GM21360 (cell line): ENCODE results near the gene ADM5.
"Not testable (repeated sequence)": the region's sequence is repeated elsewhere in the genome, so short reads cannot be mapped to it uniquely, and the experiment has no call there.

Experiments
- ATAC-seq: cut with Tn5 transposase; IDR thresholded peaks from one replicate; pipeline ENCODE4 v1.9.1; 2021; ENCODE audit warnings: mild to moderate bottlenecking, moderate library complexity; ENCODE audit not compliant: unreplicated experiment

ADM5 gene

GRCh38 chr19:49699364-49699763, 10.0 kb downstream of the ADM5 start:
- ATAC-seq = no peak

GRCh38 chr19:49700563-49700962, 11.2 kb downstream of the ADM5 start:
- no peak for ATAC-seq

GRCh38 chr19:49701271-49701786, 11.9 kb downstream of the ADM5 start:
- no peak for ATAC-seq

- no peak for ATAC-seq
Observed at GRCh38 chr19:49704888-49705642, 15.7 kb downstream of the ADM5 start.

GRCh38 chr19:49705919-49706318, 16.5 kb downstream of the ADM5 start:
- no peak for ATAC-seq

- no peak for ATAC-seq
Observed at GRCh38 chr19:49710372-49710951, 21.1 kb downstream of the ADM5 start.

- ATAC-seq = no peak
Observed at GRCh38 chr19:49712397-49712859, 23.0 kb downstream of the ADM5 start.

GRCh38 chr19:49713236-49713845, 23.9 kb downstream of the ADM5 start:
- ATAC-seq = no peak

GRCh38 chr19:49716154-49716553, 26.8 kb downstream of the ADM5 start:
- ATAC-seq = no peak

- ATAC-seq = no peak
Observed at GRCh38 chr19:49718511-49718910, 29.1 kb downstream of the ADM5 start.

GRCh38 chr19:49718991-49719390, 29.6 kb downstream of the ADM5 start:
- ATAC-seq = no peak

GRCh38 chr19:49719420-49719819, 30.0 kb downstream of the ADM5 start:
- ATAC-seq = not testable (repeated sequence)

GRCh38 chr19:49727217-49728030, 38.0 kb downstream of the ADM5 start:
- no peak for ATAC-seq

GRCh38 chr19:49730166-49730565, 40.8 kb downstream of the ADM5 start:
- no peak for ATAC-seq

GRCh38 chr19:49738268-49738667, 48.9 kb downstream of the ADM5 start:
- ATAC-seq = no peak

GRCh38 chr19:49739098-49739497, 49.7 kb downstream of the ADM5 start:
- no peak for ATAC-seq

GRCh38 chr19:49739933-49740332, 50.5 kb downstream of the ADM5 start:
- ATAC-seq = no peak
